GM12878 (cell line): ENCODE measurements around the gene HSPB1.

Experiments
- CEBPB ChIP-seq, 2 experiments: fragments of 150-350 bp in 1 of 2; IDR thresholded peaks; 2 replicates each; pipeline ENCODE4 v1.6.1; 2012 to 2014; ENCODE audit warnings: low read depth in 2 of 2, low read length in 2 of 2, borderline replicate concordance in 1 of 2, inconsistent platforms in 1 of 2
- CTCF ChIP-seq, 3 experiments: IDR thresholded peaks in 2 of 3; conservative IDR thresholded peaks in 1 of 3; 2 replicates each; pipeline ENCODE4 v1.5.1; 2011; ENCODE audit warnings: low read depth in 3 of 3, low read length in 3 of 3, mild to moderate bottlenecking in 3 of 3, control low read depth in 2 of 3, moderate library complexity in 2 of 3, inconsistent platforms in 1 of 3, mixed read lengths in 1 of 3; ENCODE audit not compliant: control insufficient read depth in 2 of 3, insufficient read depth in 1 of 3; ENCODE audit errors: extremely low read depth in 1 of 3
- HDAC2 ChIP-seq: fragments of 200-600 bp; sonication (generic); IDR thresholded peaks from 2 replicates; pipeline ENCODE4 v1.6.1; 2017
- SP1 ChIP-seq: IDR thresholded peaks from one replicate; pipeline ENCODE4 v1.6.1; 2011; ENCODE audit warnings: low read depth, low read length
- STAT1 ChIP-seq: fragments of 450-650 bp; conservative IDR thresholded peaks from 2 replicates; pipeline ENCODE4 v1.6.1; 2014; ENCODE audit warnings: antibody characterized with exemption, mild to moderate bottlenecking
- TARDBP ChIP-seq: IDR thresholded peaks from 2 replicates; pipeline ENCODE4 v1.6.1; 2016; ENCODE audit warnings: borderline replicate concordance
- TF ChIP-seq, protein P1 (sequence below): IDR thresholded peaks from 2 replicates; pipeline ENCODE4 v1.6.1; 2012; ENCODE audit warnings: mild to moderate bottlenecking, low read depth, low read length
- TF ChIP-seq, protein P2 (sequence below): IDR thresholded peaks from 2 replicates; pipeline ENCODE4 v1.6.1; 2012; ENCODE audit warnings: low read depth, low read length, improper control_type of control experiment

- TF ChIP-seq CTCF (IDR thresholded peaks at IDR 0.05 in 2 of 3, conservative IDR thresholded peaks at IDR 0.05 in 1 of 3; ENCODE audit: control insufficient read depth in 2 of 3, extremely low read depth in 1 of 3, insufficient read depth in 1 of 3, low read depth in 3 of 3, low read length in 3 of 3) (no peak), TARDBP (no peak), STAT1 (no peak), SP1 (no peak), CEBPB (IDR thresholded peaks at IDR 0.05; ENCODE audit: borderline replicate concordance in 1 of 2, low read depth in 2 of 2, low read length in 2 of 2) (no peak), HDAC2 (no peak)
- TF ChIP-seq, protein P1, sequence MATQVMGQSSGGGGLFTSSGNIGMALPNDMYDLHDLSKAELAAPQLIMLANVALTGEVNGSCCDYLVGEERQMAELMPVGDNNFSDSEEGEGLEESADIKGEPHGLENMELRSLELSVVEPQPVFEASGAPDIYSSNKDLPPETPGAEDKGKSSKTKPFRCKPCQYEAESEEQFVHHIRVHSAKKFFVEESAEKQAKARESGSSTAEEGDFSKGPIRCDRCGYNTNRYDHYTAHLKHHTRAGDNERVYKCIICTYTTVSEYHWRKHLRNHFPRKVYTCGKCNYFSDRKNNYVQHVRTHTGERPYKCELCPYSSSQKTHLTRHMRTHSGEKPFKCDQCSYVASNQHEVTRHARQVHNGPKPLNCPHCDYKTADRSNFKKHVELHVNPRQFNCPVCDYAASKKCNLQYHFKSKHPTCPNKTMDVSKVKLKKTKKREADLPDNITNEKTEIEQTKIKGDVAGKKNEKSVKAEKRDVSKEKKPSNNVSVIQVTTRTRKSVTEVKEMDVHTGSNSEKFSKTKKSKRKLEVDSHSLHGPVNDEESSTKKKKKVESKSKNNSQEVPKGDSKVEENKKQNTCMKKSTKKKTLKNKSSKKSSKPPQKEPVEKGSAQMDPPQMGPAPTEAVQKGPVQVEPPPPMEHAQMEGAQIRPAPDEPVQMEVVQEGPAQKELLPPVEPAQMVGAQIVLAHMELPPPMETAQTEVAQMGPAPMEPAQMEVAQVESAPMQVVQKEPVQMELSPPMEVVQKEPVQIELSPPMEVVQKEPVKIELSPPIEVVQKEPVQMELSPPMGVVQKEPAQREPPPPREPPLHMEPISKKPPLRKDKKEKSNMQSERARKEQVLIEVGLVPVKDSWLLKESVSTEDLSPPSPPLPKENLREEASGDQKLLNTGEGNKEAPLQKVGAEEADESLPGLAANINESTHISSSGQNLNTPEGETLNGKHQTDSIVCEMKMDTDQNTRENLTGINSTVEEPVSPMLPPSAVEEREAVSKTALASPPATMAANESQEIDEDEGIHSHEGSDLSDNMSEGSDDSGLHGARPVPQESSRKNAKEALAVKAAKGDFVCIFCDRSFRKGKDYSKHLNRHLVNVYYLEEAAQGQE = no peak
- TF ChIP-seq, protein P2, sequence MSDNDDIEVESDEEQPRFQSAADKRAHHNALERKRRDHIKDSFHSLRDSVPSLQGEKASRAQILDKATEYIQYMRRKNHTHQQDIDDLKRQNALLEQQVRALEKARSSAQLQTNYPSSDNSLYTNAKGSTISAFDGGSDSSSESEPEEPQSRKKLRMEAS = no peak
Measured at GRCh38 chr7:76351372-76351771, 48.9 kb downstream of the HSPB1 start.
